Body of pancreas (tissue), 4 donors: Measurements from ENCODE around the gene FHAD1. TPM values are rescaled to one million over a fixed set of nuclear protein-coding genes. Genes with fewer than 3 reads are reported as not detected.

Experiments
- ATAC-seq: fragments of 150-250 bp; one replicate; pipeline ENCODE4 v1.9.1; 2016
- DNase-seq, 4 donors: peaks; one replicate each; pipeline ENCODE4 v3.0.0-alpha.2; 2019
- H3K27ac ChIP-seq, 4 donors: fragments of 200-600 bp; sonication (generic); 1 replicate in 3 of 4; 2 replicates in 1 of 4; pipeline versions ENCODE4 v1.5.1 to v1.6.1; 2016 to 2019; ENCODE audit warnings: mild to moderate bottlenecking in 1 of 4, mixed read lengths in 1 of 4, moderate library complexity in 1 of 4
- H3K27me3 ChIP-seq, 2 donors: fragments of 200-600 bp; sonication (generic); one replicate each; pipeline ENCODE4 v1.6.0; 2016; ENCODE audit warnings: mild to moderate bottlenecking in 1 of 2
- H3K36me3 ChIP-seq, 2 donors: fragments of 200-600 bp; sonication (generic); replicated peaks in 1 of 2; 2 replicates each; pipeline ENCODE4 v1.5.1; 2016; ENCODE audit warnings: low read depth in 2 of 2; ENCODE audit not compliant: insufficient read depth in 1 of 2
- H3K4me1 ChIP-seq: fragments of 200-600 bp; sonication (generic); one replicate; pipeline ENCODE4 v1.6.0; 2016
- H3K4me3 ChIP-seq, 2 donors: fragments of 200-600 bp; sonication (generic); 1 replicate in 1 of 2; 2 replicates in 1 of 2; pipeline ENCODE4 v1.5.1; 2016 to 2019
- H3K9me3 ChIP-seq, 3 donors: fragments of 200-600 bp; sonication (generic); 1 replicate in 2 of 3; 2 replicates in 1 of 3; pipeline ENCODE4 v1.5.1; 2016
- POLR2A ChIP-seq, 3 donors: fragments of 450-650 bp; IDR thresholded peaks; one replicate each; pipeline ENCODE4 v1.6.1; 2016; ENCODE audit warnings: antibody characterized with exemption in 3 of 3, mild to moderate bottlenecking in 2 of 3
- WGBS, 2 donors: methylation state at CpG; one replicate each; pipeline ENCODE4 v1.1.5; 2017; 5-methylcytosine and 5-hydroxymethylcytosine counted together
- intact Hi-C: fragments of 100-400 bp; cut with DNase I; formaldehyde crosslinking; loops from one replicate; pipeline ENCODE4 v1.15.1; 2023
- total RNA-seq, 2 donors: library from RNA; depleted of rRNA; stranded (reverse); fragments of >200 nt; gene quantifications; one replicate each; pipeline ENCODE4 v1.1.0, GENCODE V29; 2016
- TF ChIP-seq, protein P1 (sequence below), 7 experiments: fragments of 450-650 bp in 4 of 7; fragments of 200-600 bp in 3 of 7; sonication (generic) in 3 of 7; IDR thresholded peaks; one replicate each; pipeline ENCODE4 v1.5.1; 2016 to 2019; ENCODE audit warnings: antibody characterized with exemption in 7 of 7

The FHAD1 gene
- total RNA-seq, 2 donors from 2014 or later: 2.9 to 4.9 TPM

GRCh38 chr1:15344380-15344779, 97.4 kb downstream of the FHAD1 start:
- H3K9me3 ChIP-seq: no peaks in the 10 kb centered on the region
- ATAC-seq (no peak), DNase-seq (no peak)
- intact Hi-C loops: no loop called here
- peaks cover 16% of the 10 kb centered on the region for H3K4me1 ChIP-seq
- H3K27ac ChIP-seq: no peak overlapping the region
- no peak overlapping the region for H3K4me3 ChIP-seq
- no peaks in the 10 kb centered on the region for H3K27me3 ChIP-seq
- no peaks in the 10 kb centered on the region for H3K36me3 ChIP-seq
- no peak for TF ChIP-seq POLR2A (IDR thresholded peaks at IDR 0.05)
- TF ChIP-seq, protein P1, sequence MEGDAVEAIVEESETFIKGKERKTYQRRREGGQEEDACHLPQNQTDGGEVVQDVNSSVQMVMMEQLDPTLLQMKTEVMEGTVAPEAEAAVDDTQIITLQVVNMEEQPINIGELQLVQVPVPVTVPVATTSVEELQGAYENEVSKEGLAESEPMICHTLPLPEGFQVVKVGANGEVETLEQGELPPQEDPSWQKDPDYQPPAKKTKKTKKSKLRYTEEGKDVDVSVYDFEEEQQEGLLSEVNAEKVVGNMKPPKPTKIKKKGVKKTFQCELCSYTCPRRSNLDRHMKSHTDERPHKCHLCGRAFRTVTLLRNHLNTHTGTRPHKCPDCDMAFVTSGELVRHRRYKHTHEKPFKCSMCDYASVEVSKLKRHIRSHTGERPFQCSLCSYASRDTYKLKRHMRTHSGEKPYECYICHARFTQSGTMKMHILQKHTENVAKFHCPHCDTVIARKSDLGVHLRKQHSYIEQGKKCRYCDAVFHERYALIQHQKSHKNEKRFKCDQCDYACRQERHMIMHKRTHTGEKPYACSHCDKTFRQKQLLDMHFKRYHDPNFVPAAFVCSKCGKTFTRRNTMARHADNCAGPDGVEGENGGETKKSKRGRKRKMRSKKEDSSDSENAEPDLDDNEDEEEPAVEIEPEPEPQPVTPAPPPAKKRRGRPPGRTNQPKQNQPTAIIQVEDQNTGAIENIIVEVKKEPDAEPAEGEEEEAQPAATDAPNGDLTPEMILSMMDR (IDR thresholded peaks at IDR 0.05): no peak
- WGBS, 2 donors: 93 to 94% methylated on average over 3 of the region's 3 CpGs

- no peak for TF ChIP-seq POLR2A (IDR thresholded peaks at IDR 0.05)
- TF ChIP-seq, protein P1 (IDR thresholded peaks at IDR 0.05): no peak
- Histone ChIP-seq H3K36me3 (no peaks in the 10 kb centered on the region), H3K27me3 (no peaks in the 10 kb centered on the region), H3K4me1 (peaks cover 12% of the 10 kb centered on the region), H3K9me3 (no peaks in the 10 kb centered on the region), H3K4me3 (no peak overlapping the region), H3K27ac (no peak overlapping the region)
- intact Hi-C loops: no loop called here
- DNase-seq: no peak
- ATAC-seq: no peak
- 85 to 90% methylated on average over 23 of the region's 23 CpGs for WGBS, 2 donors
These were observed 98.0 kb downstream of the FHAD1 start for GRCh38 chr1:15344800-15345704.

DNA sequence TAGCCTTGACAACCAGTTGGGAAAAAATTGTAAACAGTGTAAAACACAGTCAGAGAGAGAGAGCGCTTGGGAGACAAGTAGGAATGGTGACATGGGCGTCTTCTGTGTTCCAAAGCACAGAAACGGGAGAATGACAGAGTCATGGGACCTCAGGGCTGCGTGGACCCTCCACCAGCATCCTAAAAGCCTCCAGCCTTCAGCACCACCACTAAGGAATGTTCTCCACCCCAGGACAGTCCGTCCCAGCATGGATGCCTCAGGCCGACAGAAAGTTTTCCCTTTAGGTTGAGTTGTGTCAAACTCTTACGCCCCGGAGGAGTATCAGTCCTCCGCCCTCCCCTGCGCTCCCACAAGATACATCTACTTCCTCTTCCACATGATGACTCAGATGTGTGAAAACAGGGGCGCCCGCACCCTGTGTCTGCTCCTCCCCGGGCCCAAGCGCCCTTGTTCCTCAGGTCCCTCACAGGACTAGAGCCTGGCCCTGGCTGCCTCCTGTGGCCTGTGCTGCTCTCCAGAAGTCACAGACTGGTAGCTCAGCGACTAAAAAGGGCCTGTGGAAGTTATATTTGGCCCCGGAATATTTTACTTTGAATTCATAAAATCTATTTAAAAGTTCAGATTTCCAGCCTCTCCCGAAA, 98.8 kb downstream of the FHAD1 start:
- TF ChIP-seq, protein P1 (IDR thresholded peaks at IDR 0.05): no peak
- TF ChIP-seq POLR2A (IDR thresholded peaks at IDR 0.05): no peak
- Histone ChIP-seq H3K36me3 (no peaks in the 10 kb centered on the region), H3K4me1 (peaks cover 15% of the 10 kb centered on the region), H3K27me3 (no peaks in the 10 kb centered on the region), H3K27ac (no peak overlapping the region), H3K9me3 (no peaks in the 10 kb centered on the region), H3K4me3 (no peak overlapping the region)
- peak in 2 of 4 donors; percentile 36 to 71 for DNase-seq
- ATAC-seq: no peak
- intact Hi-C loops: no loop called here
- 75 to 95% methylated on average over 17 of the region's 17 CpGs for WGBS, 2 donors

DNA sequence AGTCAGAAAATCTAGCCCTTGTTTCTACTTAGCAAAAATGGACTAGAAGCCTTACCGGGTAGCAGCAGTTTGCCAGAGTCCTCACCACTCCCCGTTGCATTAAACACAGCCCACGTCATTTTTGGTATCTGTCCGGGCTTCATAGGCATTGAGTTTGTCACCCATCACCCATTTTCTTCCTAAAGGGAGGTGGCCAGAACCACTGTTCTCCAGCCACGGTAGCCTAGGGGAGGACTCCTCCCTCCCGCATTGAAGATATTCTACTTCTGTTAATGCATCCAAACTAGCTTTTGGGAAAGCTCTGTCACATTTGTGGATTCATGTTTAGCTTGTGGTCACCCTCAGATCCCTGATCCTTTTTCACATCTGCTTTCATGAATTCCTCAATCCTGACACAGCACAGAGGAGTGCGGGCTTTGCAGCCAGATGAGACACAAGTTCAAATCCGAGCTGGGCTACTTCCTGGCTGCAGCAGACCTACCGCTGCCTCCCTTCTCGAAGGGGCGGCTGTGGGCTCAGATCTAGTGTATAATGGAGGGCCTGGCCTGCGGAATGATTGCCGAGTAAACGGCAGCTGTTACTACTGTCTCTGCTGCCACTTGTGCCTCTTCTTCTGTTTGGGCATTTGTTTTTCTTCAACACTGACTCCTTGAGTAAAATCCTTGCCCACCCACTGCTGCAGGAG, 99.5 kb downstream of the FHAD1 start:
- H3K4me3 ChIP-seq: no peak overlapping the region
- H3K36me3 ChIP-seq: no peaks in the 10 kb centered on the region
- WGBS, 2 donors: 83 to 92% methylated on average over 14 of the region's 14 CpGs
- H3K27me3 ChIP-seq: no peaks in the 10 kb centered on the region
- ATAC-seq: no peak
- no peaks in the 10 kb centered on the region for H3K9me3 ChIP-seq
- no peak for DNase-seq
- intact Hi-C loops: no loop called here
- H3K4me1 ChIP-seq: peaks cover 21% of the 10 kb centered on the region
- no peak for TF ChIP-seq POLR2A (IDR thresholded peaks at IDR 0.05)
- TF ChIP-seq, protein P1 (IDR thresholded peaks at IDR 0.05): no peak
- H3K27ac ChIP-seq: no peak overlapping the region
